Sigmoid colon (tissue), 7 donors: ENCODE measurements around the gene CSNK1G2. TPM values are rescaled to one million over a fixed set of nuclear protein-coding genes. Genes with fewer than 3 reads are reported as not detected.

Experiments used
- DNase-seq: peaks from one replicate; pipeline ENCODE4 v3.0.0-alpha.2; 2019
- H3K27ac ChIP-seq, 4 donors: fragments of 200-600 bp; sonication (generic); one replicate each; pipeline ENCODE4 v1.5.1; 2016 to 2019; ENCODE audit warnings: mild to moderate bottlenecking in 1 of 4
- H3K27me3 ChIP-seq, 3 donors: fragments of 200-600 bp; sonication (generic); one replicate each; pipeline ENCODE4 v1.5.1; 2019; ENCODE audit warnings: mild to moderate bottlenecking in 1 of 3
- H3K36me3 ChIP-seq, 4 donors: fragments of 200-600 bp; sonication (generic); one replicate each; pipeline ENCODE4 v1.5.1; 2016 to 2019
- H3K4me1 ChIP-seq, 4 donors: fragments of 200-600 bp; sonication (generic); one replicate each; pipeline ENCODE4 v1.5.1; 2017 to 2019
- H3K4me3 ChIP-seq, 4 donors: fragments of 200-600 bp; sonication (generic); one replicate each; pipeline ENCODE4 v1.5.1; 2017 to 2019; ENCODE audit warnings: mild to moderate bottlenecking in 2 of 4, moderate library complexity in 1 of 4
- H3K9me3 ChIP-seq, 4 donors: fragments of 200-600 bp in 3 of 4; sonication (generic) in 3 of 4; one replicate each; pipeline versions ENCODE4 v1.5.1 to v1.6.1; 2013 to 2019
- EP300 ChIP-seq, 4 donors: sonication (generic); formaldehyde crosslinking; IDR thresholded peaks; one replicate each; pipeline ENCODE4 v1.6.1; 2017; ENCODE audit warnings: antibody characterized with exemption in 4 of 4
- POLR2A ChIP-seq, 2 donors: fragments of 450-650 bp; IDR thresholded peaks; one replicate each; pipeline ENCODE4 v1.6.1; 2016; ENCODE audit warnings: antibody characterized with exemption in 2 of 2, mild to moderate bottlenecking in 2 of 2, moderate library complexity in 2 of 2
- POLR2AphosphoS5 ChIP-seq, 4 donors: sonication (generic); formaldehyde crosslinking; IDR thresholded peaks; one replicate each; pipeline ENCODE4 v1.6.1; 2017; ENCODE audit warnings: antibody characterized with exemption in 4 of 4
- WGBS, 2 donors: extraction: QIAGEN DNeasy Blood & Tissue Kit; methylation state at CpG; one replicate each; pipeline ENCODE4 v1.1.7; 2013; 5-methylcytosine and 5-hydroxymethylcytosine counted together
- intact Hi-C: fragments of 100-400 bp; cut with DNase I; formaldehyde crosslinking; loops from one replicate; pipeline ENCODE4 v1.15.1; 2023
- polyA plus RNA-seq, 3 donors: library from polyadenylated mRNA; stranded (reverse); fragments of 200-250 nt; gene quantifications; one replicate each; pipeline ENCODE4 v1.2.3, GENCODE V29; 2013
- total RNA-seq, 4 donors: library from RNA; depleted of rRNA; stranded (reverse); fragments of >200 nt; gene quantifications; one replicate each; pipeline ENCODE4 v1.1.0, GENCODE V29; 2016
- TF ChIP-seq, protein P1 (sequence below), 4 experiments: fragments of 450-650 bp in 3 of 4; fragments of 200-600 bp in 1 of 4; IDR thresholded peaks; one replicate each; pipeline ENCODE4 v1.5.1; 2016 to 2019; ENCODE audit warnings: antibody characterized with exemption in 4 of 4, mild to moderate bottlenecking in 3 of 4, moderate library complexity in 2 of 4
- donor health status: healthy with polysubstance abuse.
- donor health status: Bipolar disorder and iron deficiency.
- donor health status: healthy.

Gene CSNK1G2
- total and polyA plus RNA-seq, 7 donors = 24.6 to 91.1 (median 35.9) TPM

DNA sequence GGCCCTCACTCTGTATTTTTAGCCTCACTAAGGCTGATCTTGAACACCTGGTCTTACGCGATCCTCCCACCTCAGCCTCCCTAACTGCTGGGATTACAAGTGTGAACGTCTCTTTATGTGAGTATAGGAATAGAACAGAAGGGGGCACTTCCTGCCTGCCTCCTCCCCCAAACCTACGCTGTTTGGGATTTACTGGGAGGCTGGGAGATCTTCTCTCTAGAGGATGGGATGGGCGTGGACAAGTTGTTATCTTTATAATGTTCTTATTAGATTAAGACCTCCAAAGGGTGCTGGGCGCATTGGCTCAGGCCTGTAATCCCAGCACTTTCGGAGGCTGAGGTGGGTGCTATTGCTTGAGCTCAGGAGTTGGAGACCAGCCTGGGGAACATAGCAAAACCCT lies 2.9 kb upstream of the CSNK1G2 start:
- TF ChIP-seq, protein P1, sequence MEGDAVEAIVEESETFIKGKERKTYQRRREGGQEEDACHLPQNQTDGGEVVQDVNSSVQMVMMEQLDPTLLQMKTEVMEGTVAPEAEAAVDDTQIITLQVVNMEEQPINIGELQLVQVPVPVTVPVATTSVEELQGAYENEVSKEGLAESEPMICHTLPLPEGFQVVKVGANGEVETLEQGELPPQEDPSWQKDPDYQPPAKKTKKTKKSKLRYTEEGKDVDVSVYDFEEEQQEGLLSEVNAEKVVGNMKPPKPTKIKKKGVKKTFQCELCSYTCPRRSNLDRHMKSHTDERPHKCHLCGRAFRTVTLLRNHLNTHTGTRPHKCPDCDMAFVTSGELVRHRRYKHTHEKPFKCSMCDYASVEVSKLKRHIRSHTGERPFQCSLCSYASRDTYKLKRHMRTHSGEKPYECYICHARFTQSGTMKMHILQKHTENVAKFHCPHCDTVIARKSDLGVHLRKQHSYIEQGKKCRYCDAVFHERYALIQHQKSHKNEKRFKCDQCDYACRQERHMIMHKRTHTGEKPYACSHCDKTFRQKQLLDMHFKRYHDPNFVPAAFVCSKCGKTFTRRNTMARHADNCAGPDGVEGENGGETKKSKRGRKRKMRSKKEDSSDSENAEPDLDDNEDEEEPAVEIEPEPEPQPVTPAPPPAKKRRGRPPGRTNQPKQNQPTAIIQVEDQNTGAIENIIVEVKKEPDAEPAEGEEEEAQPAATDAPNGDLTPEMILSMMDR (IDR thresholded peaks at IDR 0.05) = no peak
- TF ChIP-seq POLR2AphosphoS5 (IDR thresholded peaks at IDR 0.05) (no peak), POLR2A (IDR thresholded peaks at IDR 0.05) (no peak), EP300 (IDR thresholded peaks at IDR 0.05) (no peak)
- no peak for DNase-seq
- intact Hi-C loops = no loop called here
- peaks cover 0 to 28% (median 20%) of the 10 kb centered on the region in 4 donors for H3K4me1 ChIP-seq
- H3K27me3 ChIP-seq = no peaks in the 10 kb centered on the region
- WGBS, 2 donors = 84% methylated on average over 7 of the region's 7 CpGs
- H3K36me3 ChIP-seq = no peaks in the 10 kb centered on the region
- H3K4me3 ChIP-seq = no peak overlapping the region
- H3K27ac ChIP-seq = no peak overlapping the region
- no peaks in the 10 kb centered on the region for H3K9me3 ChIP-seq

DNA sequence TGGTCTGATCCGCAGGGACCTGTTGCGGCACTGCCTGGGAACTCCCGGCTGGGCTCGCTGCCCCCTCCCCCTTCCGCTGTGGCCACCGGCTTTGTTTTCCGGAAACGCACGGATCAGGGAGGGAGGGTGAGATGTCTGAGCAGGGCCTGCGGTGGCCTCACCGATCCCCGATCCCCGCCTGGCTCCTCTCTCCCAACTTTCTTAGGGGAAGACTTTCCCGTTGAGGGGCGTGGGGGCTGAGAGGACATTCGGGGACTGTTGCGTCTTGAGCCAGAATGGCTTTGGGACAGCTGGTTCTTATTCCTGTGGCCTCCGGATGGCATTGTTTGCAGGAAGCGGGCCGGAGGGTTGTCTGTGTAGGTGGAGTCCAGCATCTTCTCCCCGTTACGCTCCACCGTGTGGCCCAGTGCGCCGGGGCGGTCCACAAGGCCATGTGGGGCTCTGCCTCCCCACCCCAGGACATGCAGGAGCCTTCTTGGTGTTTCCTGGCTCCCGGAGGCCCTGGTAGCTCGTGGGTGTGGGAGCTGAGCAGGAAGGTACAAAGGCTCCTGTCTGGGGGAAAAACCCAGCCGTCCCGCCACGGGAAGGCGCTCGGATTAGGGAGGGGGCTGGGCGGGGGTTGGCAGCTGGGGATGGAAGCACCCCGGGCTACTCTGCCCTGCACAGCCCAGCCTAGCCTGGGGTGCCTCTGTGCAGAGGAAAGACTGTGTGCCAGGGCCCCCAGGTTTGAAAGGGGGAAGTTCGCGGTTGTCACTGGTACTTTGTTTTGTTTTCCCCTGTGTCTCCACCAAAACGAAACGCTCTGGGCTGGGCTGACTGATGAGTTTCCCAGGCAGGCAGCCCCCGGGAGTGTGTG lies 1.3 kb downstream of the CSNK1G2 start:
- 1 to 2% methylated on average over 40 of the region's 40 CpGs for WGBS, 2 donors
- peak overlapping the region; percentile 70 to 83 (median 81) for H3K4me3 ChIP-seq
- peak; percentile 88 for DNase-seq
- H3K36me3 ChIP-seq = no peaks in the 10 kb centered on the region
- intact Hi-C loops = loop anchor here (2.0 kb wide), 1 partner anchor 72 kb away; the partner anchor contains the start of gene BTBD2
- peaks cover 0 to 43% (median 38%) of the 10 kb centered on the region in 4 donors for H3K4me1 ChIP-seq
- H3K27ac ChIP-seq = peak overlapping the region; percentile 85 to 99 (median 97)
- no peaks in the 10 kb centered on the region for H3K27me3 ChIP-seq
- TF ChIP-seq POLR2AphosphoS5 (IDR thresholded peaks at IDR 0.05) = peak in 2 of 4 donors; percentile 38 to 52
- TF ChIP-seq EP300 (IDR thresholded peaks at IDR 0.05) = no peak
- H3K9me3 ChIP-seq = no peaks in the 10 kb centered on the region

DNA sequence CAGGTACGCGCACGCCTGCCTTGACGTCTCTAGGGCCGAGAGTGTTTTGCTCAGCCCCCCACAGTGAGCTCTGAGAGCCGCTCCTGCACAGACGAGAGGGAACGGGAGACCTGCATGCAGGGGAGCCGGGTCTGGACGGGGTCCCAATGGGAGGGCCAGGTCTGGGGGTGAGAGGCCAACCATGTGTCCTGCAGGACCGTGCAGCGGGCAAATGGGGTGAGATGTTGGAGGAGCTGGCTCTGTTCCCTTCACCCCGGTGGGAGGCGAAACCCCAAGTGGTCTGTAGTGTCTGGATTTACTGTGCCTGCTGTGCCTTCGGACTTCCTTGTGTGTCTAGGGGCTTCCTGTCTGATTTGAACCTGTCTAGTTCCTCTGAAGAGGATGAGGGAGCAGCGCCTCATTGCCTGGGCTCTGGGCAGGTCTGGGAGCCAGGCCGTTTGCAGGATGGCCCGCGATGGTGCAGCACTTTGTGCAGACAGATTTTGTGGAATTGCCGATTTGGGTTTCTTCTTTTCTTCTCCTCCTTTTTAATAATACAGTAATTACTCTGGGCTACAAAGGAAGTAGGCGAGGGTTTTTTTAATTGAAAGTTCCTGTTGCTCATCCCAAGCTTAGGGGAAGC lies 2.1 kb downstream of the CSNK1G2 start:
- intact Hi-C loops = loop anchor here (2.0 kb wide), 1 partner anchor 72 kb away; the partner anchor contains the start of gene BTBD2
- TF ChIP-seq POLR2AphosphoS5 (IDR thresholded peaks at IDR 0.05) (no peak), POLR2A (IDR thresholded peaks at IDR 0.05) (no peak), EP300 (IDR thresholded peaks at IDR 0.05) (no peak)
- TF ChIP-seq, protein P1 (IDR thresholded peaks at IDR 0.05) = no peak
- peaks cover 0 to 43% (median 38%) of the 10 kb centered on the region in 4 donors for H3K4me1 ChIP-seq

DNA sequence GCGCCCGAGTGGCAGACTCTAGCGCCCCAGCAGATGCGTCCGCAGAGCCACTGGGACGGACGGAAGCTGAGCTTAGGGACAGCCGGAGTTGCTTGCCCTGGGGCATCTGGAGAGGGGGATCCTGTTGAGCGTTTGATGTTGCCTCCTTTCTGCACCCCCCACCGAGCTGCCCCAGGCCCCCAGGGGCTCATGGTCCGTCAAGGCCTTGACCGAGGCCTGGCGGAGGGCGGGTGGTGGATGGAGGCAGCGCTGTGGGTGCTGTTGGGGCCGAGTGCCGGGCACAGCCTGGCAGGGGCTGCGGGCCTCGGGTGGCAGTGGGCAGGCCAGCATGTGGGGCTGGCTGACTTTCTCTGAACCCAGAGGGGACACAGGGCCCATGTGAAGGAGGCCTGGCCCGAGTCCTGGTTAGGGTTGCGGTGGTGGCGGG lies 2.7 kb downstream of the CSNK1G2 start:
- no peak overlapping the region for H3K27ac ChIP-seq
- no peaks in the 10 kb centered on the region for H3K36me3 ChIP-seq
- peaks cover 0 to 43% (median 38%) of the 10 kb centered on the region in 4 donors for H3K4me1 ChIP-seq
- WGBS, 2 donors = 84 to 93% methylated on average over 22 of the region's 22 CpGs
- no peak overlapping the region for H3K4me3 ChIP-seq
- intact Hi-C loops = loop anchor here (2.0 kb wide), 1 partner anchor 71 kb away; the partner anchor contains the start of gene BTBD2
- peak; percentile 60 for DNase-seq
- no peaks in the 10 kb centered on the region for H3K27me3 ChIP-seq
- H3K9me3 ChIP-seq = no peaks in the 10 kb centered on the region
- no peak for TF ChIP-seq POLR2AphosphoS5 (IDR thresholded peaks at IDR 0.05)
- TF ChIP-seq POLR2A (IDR thresholded peaks at IDR 0.05) = no peak
- TF ChIP-seq EP300 (IDR thresholded peaks at IDR 0.05) = no peak
- TF ChIP-seq, protein P1 (IDR thresholded peaks at IDR 0.05) = no peak

More for the DNA sequence above, 2.1 kb downstream of the CSNK1G2 start:
- 28 to 69% methylated on average over 21 of the region's 21 CpGs for WGBS, 2 donors
- H3K36me3 ChIP-seq = no peaks in the 10 kb centered on the region
- peak overlapping the region; percentile 70 to 83 (median 81) for H3K4me3 ChIP-seq
- no peak for DNase-seq
- no peaks in the 10 kb centered on the region for H3K9me3 ChIP-seq
- H3K27me3 ChIP-seq = no peaks in the 10 kb centered on the region
- peak overlapping the region; percentile 85 to 99 (median 97) for H3K27ac ChIP-seq
